Activated naive CD8-positive, alpha-beta T cell treated with anti-CD3 and anti-CD28 coated beads, Interleukin-2, amount 50 U/mL, for 16 hours (primary cell): ENCODE measurements around the gene GPR162.
A peak's percentile ranks its signal among the peaks of the same experiment; 100 is the strongest.
"Not testable (repeated sequence)": the region's sequence is repeated elsewhere in the genome, so short reads cannot be mapped to it uniquely, and the experiment has no call there.

Experiments
- DNase-seq: peaks from one replicate; pipeline ENCODE4 v3.0.0-alpha.2; 2020; ENCODE audit warnings: low read depth, low spot score

The GPR162 gene

DNA sequence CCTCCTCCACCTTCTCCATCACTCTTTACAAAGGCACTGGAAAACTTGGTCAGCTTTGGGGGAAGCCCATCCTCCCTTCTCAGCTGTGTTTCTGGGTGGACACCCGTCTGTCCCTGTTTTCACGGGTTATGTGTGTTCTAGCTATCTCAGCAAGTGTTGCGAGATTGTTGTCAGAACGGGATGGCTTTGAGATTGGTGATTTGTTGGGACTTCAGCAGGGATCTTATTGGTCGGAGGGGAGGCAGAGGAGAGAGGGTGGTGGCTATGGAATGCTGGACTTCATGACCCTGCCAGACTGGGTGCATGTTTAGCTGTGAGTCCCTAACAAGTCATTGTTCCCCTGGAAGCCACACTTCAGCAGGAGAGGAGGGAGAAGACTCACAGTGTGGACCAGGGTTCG lies 32.4 kb downstream of the GPR162 start:
- no peak for DNase-seq

DNA sequence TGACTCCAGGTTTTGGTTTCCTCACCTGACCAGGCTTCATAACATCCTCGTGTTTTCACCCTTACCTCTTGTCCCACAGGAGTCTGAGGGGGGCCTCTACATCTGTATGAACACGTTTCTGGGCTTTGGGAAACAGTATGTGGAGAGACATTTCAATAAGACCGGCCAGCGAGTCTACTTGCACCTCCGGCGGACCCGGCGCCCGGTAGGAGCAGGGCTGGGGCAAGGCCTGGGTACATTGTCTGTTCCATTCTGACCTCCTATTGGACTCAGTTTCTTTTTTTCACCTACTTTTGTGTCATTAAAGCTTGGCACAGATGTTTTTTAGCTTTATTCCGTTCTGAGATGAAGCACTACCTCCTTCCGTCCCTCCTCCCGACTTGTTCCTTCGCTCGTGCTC lies 33.7 kb downstream of the GPR162 start:
- no peak for DNase-seq

DNA sequence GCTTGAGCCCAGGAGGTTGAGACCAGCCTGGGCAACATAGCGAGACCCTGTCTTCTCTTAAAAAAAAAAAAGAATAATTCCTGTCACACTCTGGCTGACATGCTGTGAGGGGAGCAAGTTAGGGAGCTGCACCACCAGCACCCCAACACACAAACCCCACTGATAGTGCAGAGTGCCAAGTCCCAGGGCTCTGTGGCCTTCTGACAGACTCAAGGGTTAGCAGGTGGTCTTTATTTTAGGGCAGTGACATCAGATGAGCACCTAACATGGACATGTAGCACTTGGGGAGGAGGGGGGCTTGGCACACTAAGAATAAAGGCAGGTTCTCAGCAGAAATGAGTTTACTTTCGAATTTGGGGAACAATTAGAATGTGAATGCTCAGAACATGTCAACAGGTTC lies 37.2 kb downstream of the GPR162 start:
- no peak for DNase-seq

DNA sequence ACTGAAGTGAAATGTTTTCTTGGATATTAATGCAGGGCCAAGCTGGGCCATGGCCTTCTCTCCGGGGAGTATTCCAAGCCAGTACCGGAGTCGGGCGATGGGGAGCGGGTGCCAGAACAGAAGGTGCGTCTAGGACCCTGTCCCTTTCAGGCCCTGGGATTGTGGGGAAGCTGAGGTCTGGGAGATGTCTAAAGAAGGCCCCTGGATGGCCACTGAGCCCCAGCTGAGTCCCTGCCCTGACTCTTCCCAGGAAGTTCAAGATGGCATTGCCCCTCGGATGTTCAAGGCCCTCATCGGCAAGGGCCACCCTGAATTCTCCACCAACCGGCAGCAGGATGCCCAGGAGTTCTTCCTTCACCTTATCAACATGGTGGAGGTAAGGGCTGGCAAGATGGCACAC lies 38.5 kb downstream of the GPR162 start:
- no peak for DNase-seq

DNA sequence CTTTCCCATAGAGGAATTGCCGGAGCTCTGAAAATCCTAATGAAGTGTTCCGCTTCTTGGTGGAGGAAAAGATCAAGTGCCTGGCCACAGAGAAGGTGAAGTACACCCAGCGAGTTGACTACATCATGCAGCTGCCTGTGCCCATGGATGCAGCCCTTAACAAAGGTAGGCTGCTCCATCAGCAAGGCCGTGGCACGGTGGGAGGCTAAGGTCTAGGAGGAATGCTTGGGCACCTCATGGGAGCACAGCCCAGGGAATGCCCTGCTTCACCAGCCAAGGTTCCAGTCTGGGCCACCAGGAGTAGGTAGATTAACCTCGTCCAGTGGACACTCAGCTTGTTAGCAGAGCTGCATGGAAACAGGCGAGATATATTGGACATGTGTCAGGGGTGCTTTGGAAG lies 39.3 kb downstream of the GPR162 start:
- DNase-seq = no peak

- no peak for DNase-seq
These were observed 39.8 kb downstream of the GPR162 start for GRCh38 chr12:6861391-6861790.

- DNase-seq = no peak
These were observed 41.4 kb downstream of the GPR162 start for GRCh38 chr12:6863033-6863432.

GRCh38 chr12:6863586-6864321 lies 42.1 kb downstream of the GPR162 start:
- no peak for DNase-seq

DNA sequence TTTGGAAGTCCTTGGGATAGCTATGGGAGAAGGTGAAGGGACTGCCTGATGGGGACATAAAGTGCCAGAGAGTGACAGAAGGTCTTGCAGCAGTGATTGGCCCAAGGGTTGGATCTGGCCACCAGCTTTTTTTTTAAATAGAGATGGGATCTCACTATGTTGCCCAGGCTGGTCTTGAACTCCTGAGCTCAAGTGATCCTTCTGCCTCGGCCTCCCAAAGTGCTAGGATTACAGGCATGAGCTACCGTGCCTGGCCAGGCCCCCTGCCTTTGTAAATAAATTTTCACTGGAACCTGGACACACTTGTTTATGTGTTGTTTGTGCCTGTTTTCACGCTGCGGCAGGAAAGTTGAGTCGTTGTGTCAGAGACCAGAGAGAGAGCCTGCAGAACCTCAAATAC lies 43.7 kb downstream of the GPR162 start:
- not testable (repeated sequence) for DNase-seq

- DNase-seq = no peak
These were observed 44.7 kb downstream of the GPR162 start for GRCh38 chr12:6866163-6866919.

- no peak for DNase-seq
These were observed 45.3 kb downstream of the GPR162 start for GRCh38 chr12:6866920-6867412.

DNA sequence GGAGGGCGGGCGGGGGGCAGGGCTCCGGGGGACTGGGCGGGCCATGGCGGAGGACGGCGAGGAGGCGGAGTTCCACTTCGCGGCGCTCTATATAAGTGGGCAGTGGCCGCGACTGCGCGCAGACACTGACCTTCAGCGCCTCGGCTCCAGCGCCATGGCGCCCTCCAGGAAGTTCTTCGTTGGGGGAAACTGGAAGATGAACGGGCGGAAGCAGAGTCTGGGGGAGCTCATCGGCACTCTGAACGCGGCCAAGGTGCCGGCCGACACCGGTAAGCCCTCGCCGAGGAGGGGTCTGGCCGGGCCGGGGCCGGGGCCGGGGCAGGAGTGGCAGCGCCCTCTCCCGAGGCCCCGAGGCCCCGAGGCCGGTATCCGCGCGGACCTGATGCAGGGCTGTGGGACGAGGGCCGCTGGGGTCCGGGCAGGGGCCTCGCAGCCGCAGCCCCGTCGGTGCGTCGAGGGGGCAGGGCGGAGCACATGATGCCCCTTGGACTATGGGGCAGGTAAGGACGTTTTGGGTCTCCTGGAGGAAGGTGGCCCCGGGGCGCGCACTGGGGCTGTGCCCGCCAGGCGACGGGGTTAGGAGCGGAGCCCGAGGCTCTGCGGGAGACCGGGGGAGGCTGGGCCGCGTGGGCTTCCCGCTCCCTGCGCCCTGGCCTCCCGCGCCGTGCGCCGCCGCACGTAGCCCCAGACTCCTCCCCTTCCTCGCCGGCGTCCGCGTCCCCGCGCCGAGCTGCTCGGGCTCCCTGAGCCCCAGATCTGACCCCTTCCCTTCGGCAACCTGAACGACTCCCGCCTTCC lies 46.0 kb downstream of the GPR162 start, which contains the start of gene TPI1:
Gene TPI1 (plus strand): TSS at position 119 of the 798 bp plus-strand sequence. CDS start 36 bp downstream, at position 155.
- DNase-seq = peak; percentile 56

GRCh38 chr12:6868211-6869048 lies 46.8 kb downstream of the GPR162 start:
- DNase-seq = peak; percentile 11

- peak; percentile 73 for DNase-seq
These were observed 47.7 kb downstream of the GPR162 start for GRCh38 chr12:6869049-6870021.

GRCh38 chr12:6870304-6870703 lies 48.7 kb downstream of the GPR162 start:
- DNase-seq = not testable (repeated sequence)

GRCh38 chr12:6871052-6871957 lies 49.7 kb downstream of the GPR162 start:
- DNase-seq = no peak

DNA sequence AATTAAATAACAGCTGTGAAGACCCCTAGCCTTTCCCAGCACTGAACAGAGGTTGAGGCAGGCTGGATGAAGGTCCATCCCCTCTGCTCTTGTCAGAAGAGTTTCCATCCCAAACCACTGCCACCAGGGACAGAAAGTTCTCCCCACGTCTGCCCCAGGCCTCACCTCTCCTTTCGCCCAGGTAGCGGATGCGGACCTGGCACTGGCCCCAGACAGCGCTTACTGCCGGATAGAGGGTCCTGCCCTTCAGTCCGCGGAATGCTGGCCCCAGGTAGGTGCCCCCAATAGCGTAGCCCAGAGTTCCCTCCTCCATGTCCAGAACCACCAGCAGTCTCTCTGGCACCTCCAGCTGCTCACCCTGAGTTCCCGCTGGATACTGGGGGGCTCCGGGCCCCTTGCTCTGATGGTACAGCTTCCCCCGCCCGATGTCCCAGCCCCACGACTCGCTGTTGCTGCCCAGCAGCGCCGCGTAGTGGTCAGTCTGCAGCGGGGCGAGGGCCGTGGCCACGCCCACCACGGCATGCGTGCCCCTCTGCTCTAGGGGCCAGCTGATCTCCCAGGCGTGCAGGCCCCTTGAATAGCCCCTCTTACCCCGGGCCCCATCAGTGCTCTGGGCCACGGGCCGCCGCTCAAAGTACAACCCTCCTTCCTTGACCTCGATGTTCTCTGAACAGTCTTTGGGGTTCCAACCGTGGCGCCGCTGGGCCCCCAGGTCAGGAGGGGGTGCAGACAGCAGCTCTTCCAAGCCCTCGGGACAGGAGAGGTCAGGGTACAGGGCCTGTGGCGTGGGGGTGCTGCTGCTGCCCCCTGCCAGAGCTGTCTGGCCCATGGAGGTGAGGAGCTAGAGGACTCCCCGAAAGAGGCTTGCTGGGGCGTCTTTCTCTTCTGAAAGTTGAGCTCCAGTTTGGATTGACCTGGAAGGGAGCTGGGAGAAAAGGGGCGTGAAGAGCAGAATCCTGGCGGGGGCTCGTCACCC lies 50.7 kb downstream of the GPR162 start:
- peak; percentile 67 for DNase-seq
